A673 (cell line): Measurements from ENCODE around the gene PTGER4. TPM values are rescaled to one million over a fixed set of nuclear protein-coding genes. Genes with fewer than 3 reads are reported as not detected.
A peak's percentile ranks its signal among the peaks of the same experiment; 100 is the strongest.

Experiments used
- BruUV-seq: library from RNA; stranded (reverse); fragments of 400-500 nt; replicated peaks from 2 replicates; lab custom pipeline; 2021; lab: Mats Ljungman, UMichigan
- CTCF ChIA-PET: fragments of 300-600 bp; sonication (Branson Sonifier 250); formaldehyde crosslinking; loops from one replicate; lab custom pipeline; 2022; ENCODE audit warnings: antibody characterized with exemption; lab: Charles Lee
- POLR2A ChIA-PET: fragments of 300-600 bp; sonication (Branson Sonifier 250); formaldehyde crosslinking; loops from one replicate; lab custom pipeline; 2022; ENCODE audit warnings: antibody characterized with exemption; ENCODE audit not compliant: low non-redundant PET; lab: Charles Lee
- DNase-seq: peaks from one replicate; pipeline ENCODE4 v3.0.0-alpha.2; 2015; ENCODE audit warnings: low spot score
- H3K27ac ChIP-seq: fragments of 200-600 bp; sonication (generic); 2 replicates; pipeline ENCODE4 v1.5.1; 2016; ENCODE audit warnings: mixed run types, low read depth, mild to moderate bottlenecking, mixed read lengths, antibody characterized with exemption, low read length; ENCODE audit not compliant: poor library complexity, severe bottlenecking
- H3K27me3 ChIP-seq: fragments of 200-600 bp; sonication (generic); replicated peaks from 2 replicates; pipeline ENCODE4 v1.6.1; 2017; ENCODE audit warnings: mixed run types, low read depth, mild to moderate bottlenecking, mixed read lengths, antibody characterized with exemption, low read length; ENCODE audit not compliant: insufficient read depth, poor library complexity
- H3K36me3 ChIP-seq: fragments of 200-600 bp; sonication (generic); 2 replicates; pipeline ENCODE4 v1.6.1; 2016; ENCODE audit warnings: mixed run types, mild to moderate bottlenecking, mixed read lengths, antibody characterized with exemption, low read length; ENCODE audit not compliant: insufficient read depth, poor library complexity, severe bottlenecking
- H3K4me1 ChIP-seq: fragments of 200-600 bp; sonication (generic); 2 replicates; pipeline ENCODE4 v1.6.1; 2017; ENCODE audit warnings: mixed run types, mild to moderate bottlenecking, mixed read lengths, antibody characterized with exemption, low read length; ENCODE audit not compliant: insufficient read depth, poor library complexity, severe bottlenecking
- H3K4me3 ChIP-seq: fragments of 200-600 bp; sonication (generic); 2 replicates; pipeline ENCODE4 v1.5.1; 2016; ENCODE audit warnings: low read depth, mixed run types, mild to moderate bottlenecking, mixed read lengths, low read length; ENCODE audit not compliant: poor library complexity, severe bottlenecking
- H3K9me3 ChIP-seq: fragments of 200-600 bp; sonication (generic); 2 replicates; pipeline ENCODE4 v1.6.1; 2016; ENCODE audit warnings: mixed run types, low read depth, mild to moderate bottlenecking, mixed read lengths, antibody characterized with exemption, low read length; ENCODE audit not compliant: poor library complexity, severe bottlenecking
- CTCF ChIP-seq: fragments of 300-800, 200-600 bp; sonication (generic); conservative IDR thresholded peaks from 2 replicates; pipeline ENCODE4 v1.5.1; 2017; ENCODE audit warnings: low read depth, mild to moderate bottlenecking, antibody characterized with exemption, low read length, moderate library complexity, mixed read lengths
- EZH2 ChIP-seq: fragments of 200-600 bp; sonication (generic); IDR thresholded peaks from 2 replicates; pipeline ENCODE4 v1.6.1; 2017; ENCODE audit warnings: borderline replicate concordance, low read depth, mild to moderate bottlenecking, mixed read lengths, antibody characterized with exemption, low read length; ENCODE audit not compliant: poor library complexity, severe bottlenecking
- intact Hi-C: fragments of 100-400 bp; cut with micrococcal nuclease; formaldehyde crosslinking; loops from one replicate; pipeline ENCODE4 v1.10.0; 2022; ENCODE audit not compliant: unreplicated experiment
- total RNA-seq: library from RNA; stranded (reverse); gene quantifications from 2 replicates; pipeline ENCODE4 v1.2.3, GENCODE V29; 2021

PTGER4 gene
- total RNA-seq, 1 experiment from 2014 or later, result 2.1 TPM

GRCh38 chr5:40680741-40681362 is 1.1 kb downstream of the PTGER4 start:
- TF ChIP-seq EZH2 (no peak), CTCF (0 out of 2 replicates have a peak, but pooled peaks have one; percentile 25)
- H3K36me3 ChIP-seq, result no peaks in the 10 kb centered on the region
- CTCF ChIA-PET, result interaction anchor here (0.5 to 0.9 kb wide), 2 partner anchors 293 to 732 kb away, joined by 4 to 6 read pairs; no protein-coding TSS in a partner anchor
- peaks cover 11% of the 10 kb centered on the region for H3K27me3 ChIP-seq
- H3K4me1 ChIP-seq, result peaks cover 26% of the 10 kb centered on the region
- no peaks in the 10 kb centered on the region for H3K9me3 ChIP-seq
- intact Hi-C loops, result loop anchor here (10.0 kb wide), 2 partner anchors 296 to 516 kb away; no protein-coding TSS in a partner anchor
- peak; percentile 38 for DNase-seq
- POLR2A ChIA-PET, result no interaction called here
- no peak overlapping the region for H3K27ac ChIP-seq
- BruUV-seq, result no TSS peak
- H3K4me3 ChIP-seq, result peak overlapping the region; percentile 65

GRCh38 chr5:40681363-40682153 is 1.8 kb downstream of the PTGER4 start:
- Histone ChIP-seq H3K36me3 (no peaks in the 10 kb centered on the region), H3K4me3 (peak overlapping the region; percentile 65), H3K27ac (no peak overlapping the region), H3K27me3 (peaks cover 11% of the 10 kb centered on the region), H3K4me1 (peaks cover 26% of the 10 kb centered on the region), H3K9me3 (no peaks in the 10 kb centered on the region)
- POLR2A ChIA-PET, result interaction anchor here (0.5 kb wide), 1 partner anchor 96 kb away, joined by 5 read pairs; no protein-coding TSS in a partner anchor
- DNase-seq, result no peak
- intact Hi-C loops, result loop anchor here (10.0 kb wide), 2 partner anchors 297 to 517 kb away; no protein-coding TSS in a partner anchor
- BruUV-seq, result no TSS peak
- CTCF ChIA-PET, result no interaction called here
- no peak for TF ChIP-seq EZH2
- no peak for TF ChIP-seq CTCF

DNA sequence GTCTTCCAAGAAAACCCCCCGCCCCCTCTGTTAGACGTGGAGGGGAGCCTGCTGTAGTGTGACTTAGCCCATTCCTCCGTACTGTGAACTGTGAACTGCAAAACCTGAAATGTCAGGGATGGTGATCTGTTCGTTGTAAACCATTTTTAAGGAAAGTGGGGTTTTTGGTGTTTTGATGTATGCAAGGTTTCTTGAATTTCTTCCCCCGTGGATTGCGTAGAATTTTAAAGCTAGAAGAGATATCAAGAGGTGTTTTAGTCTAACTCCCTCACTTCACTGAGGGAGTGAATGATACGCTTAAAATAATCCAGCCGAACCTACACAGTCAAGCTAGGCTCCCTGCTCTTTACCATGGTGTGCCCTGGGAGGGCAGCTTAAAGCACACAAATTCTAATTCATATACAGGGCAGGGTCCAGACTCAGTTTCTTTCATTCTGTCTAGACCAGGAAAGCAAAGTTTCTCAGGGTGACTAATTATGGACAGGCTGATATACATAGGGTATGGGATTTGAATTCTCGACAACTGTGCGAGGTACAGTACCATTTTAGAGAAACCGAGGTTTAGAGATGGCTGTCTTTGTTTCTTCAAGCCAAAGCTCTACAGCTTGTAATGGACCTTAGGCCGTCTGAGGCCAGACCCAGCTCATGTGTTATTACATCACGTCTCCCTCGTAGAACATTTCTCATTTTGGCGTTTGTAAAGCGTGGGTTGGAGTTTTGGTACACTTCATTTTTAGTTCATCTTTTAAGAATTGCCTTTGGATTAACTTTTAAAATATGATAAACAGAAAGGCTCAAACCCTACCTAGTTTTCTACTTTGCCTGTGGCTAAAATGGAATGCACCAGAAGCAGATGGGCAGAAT is 2.7 kb downstream of the PTGER4 start:
- POLR2A ChIA-PET, result interaction anchor here (0.5 kb wide), 1 partner anchor 95 kb away, joined by 5 read pairs; no protein-coding TSS in a partner anchor
- Histone ChIP-seq H3K4me1 (peaks cover 19% of the 10 kb centered on the region), H3K4me3 (no peak overlapping the region), H3K27me3 (peaks cover 11% of the 10 kb centered on the region), H3K27ac (no peak overlapping the region), H3K36me3 (no peaks in the 10 kb centered on the region), H3K9me3 (no peaks in the 10 kb centered on the region)
- CTCF ChIA-PET, result no interaction called here
- intact Hi-C loops, result loop anchor here (10.0 kb wide), 2 partner anchors 298 to 518 kb away; no protein-coding TSS in a partner anchor
- DNase-seq, result no peak
- no peak for TF ChIP-seq EZH2
- no peak for TF ChIP-seq CTCF
- no TSS peak for BruUV-seq
